OCI-LY1 (cell line): ENCODE measurements around the gene ARHGEF4.

ENCODE experiments used
- CTCF ChIP-seq: fragments of 200-600 bp; sonication (generic), shearing (Covaris generic); IDR thresholded peaks from 2 replicates; pipeline ENCODE4 v1.5.1; 2017; ENCODE audit warnings: mild to moderate bottlenecking, antibody characterized with exemption, low read length, moderate library complexity, mixed read lengths
- EZH2 ChIP-seq: fragments of 200-600 bp; sonication (generic), shearing (Covaris generic); IDR thresholded peaks from 2 replicates; pipeline ENCODE4 v1.8.0; 2017; ENCODE audit warnings: borderline replicate concordance, mixed run types, mild to moderate bottlenecking, antibody characterized with exemption, low read length, moderate library complexity, mixed read lengths

DNA sequence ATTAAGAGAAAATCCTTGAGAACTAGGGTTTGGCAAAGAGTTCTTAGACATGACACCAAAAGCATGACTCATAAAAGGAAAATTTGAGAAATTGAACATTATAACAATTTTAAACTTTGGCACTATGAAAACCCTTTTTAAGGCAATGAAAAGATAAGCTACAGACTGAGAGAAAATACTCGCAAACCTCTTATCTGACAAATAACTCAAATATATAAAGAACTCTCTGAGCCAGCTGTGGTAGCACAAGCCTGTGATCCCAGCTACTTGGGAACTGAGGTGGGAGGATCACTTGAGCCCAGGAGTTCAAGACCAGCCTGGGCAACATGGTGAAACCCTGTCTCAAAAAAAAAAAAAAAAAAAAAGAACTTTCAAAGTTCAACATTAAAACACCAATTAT lies 186.0 kb downstream of the ARHGEF4 start:
- TF ChIP-seq CTCF (no peak), EZH2 (no peak)
